HEK293 (cell line): Measurements from ENCODE around the gene WBP2NL.

Source experiments
- CTCF ChIP-seq: fragments of 450-650 bp; formaldehyde crosslinking; IDR thresholded peaks from 2 replicates; pipeline ENCODE4 v1.5.1; 2016; ENCODE audit warnings: missing biosample characterization, missing genetic modification characterization
- MEIS1 ChIP-seq: sonication (generic); formaldehyde crosslinking; IDR thresholded peaks from 2 replicates; pipeline ENCODE4 v1.8.1; 2022; ENCODE audit warnings: missing genetic modification reagents, mild to moderate bottlenecking, borderline replicate concordance
- SETDB1 ChIP-seq: IDR thresholded peaks from one replicate; pipeline ENCODE4 v1.6.1; 2017; ENCODE audit warnings: mild to moderate bottlenecking, low read length, moderate library complexity, mixed read lengths; ENCODE audit not compliant: insufficient read length
- ZNF274 ChIP-seq, 2 experiments: fragments of 200-500 bp in 1 of 2; fragments of 450-650 bp in 1 of 2; sonication (Bioruptor generic) in 1 of 2; formaldehyde crosslinking in 1 of 2; IDR thresholded peaks; 2 replicates each; pipeline versions ENCODE4 v1.5.1 to v1.6.1; 2014 to 2016; ENCODE audit warnings: borderline replicate concordance in 1 of 2, inconsistent platforms in 1 of 2, low read length in 1 of 2, missing biosample characterization in 1 of 2, missing genetic modification characterization in 1 of 2
- ZNF416 ChIP-seq: fragments of 450-650 bp; formaldehyde crosslinking; IDR thresholded peaks from 2 replicates; pipeline ENCODE4 v1.5.1; 2016; ENCODE audit warnings: missing biosample characterization, missing genetic modification characterization
- ZNF624 ChIP-seq: fragments of 450-650 bp; formaldehyde crosslinking; IDR thresholded peaks from 2 replicates; pipeline ENCODE4 v1.5.1; 2017; ENCODE audit warnings: missing biosample characterization, missing genetic modification characterization
- ZNF639 ChIP-seq: fragments of 450-650 bp; formaldehyde crosslinking; IDR thresholded peaks from 2 replicates; pipeline ENCODE4 v1.5.1; 2016; ENCODE audit warnings: missing biosample characterization, missing genetic modification characterization

- no peak for TF ChIP-seq CTCF (tag by site-specific recombination)
- TF ChIP-seq ZNF274 (IDR thresholded peaks at IDR 0.05; ENCODE audit: low read length) = no peak
- no peak for TF ChIP-seq ZNF274 (tag by site-specific recombination; IDR thresholded peaks at IDR 0.05; ENCODE audit: borderline replicate concordance)
- no peak for TF ChIP-seq ZNF624 (tag by site-specific recombination)
- TF ChIP-seq ZNF639 = no peak
- TF ChIP-seq MEIS1 (CRISPR knock-in tag) = no peak
- TF ChIP-seq SETDB1 = no peak
- no peak for TF ChIP-seq ZNF416 (tag by site-specific recombination)
Observed at GRCh38 chr22:41987276-41987675, 11.3 kb upstream of the WBP2NL start.
